Mesodermal cell (in vitro differentiated cells): ENCODE measurements around the gene ZMIZ1.
A peak's percentile ranks its signal among the peaks of the same experiment; 100 is the strongest.

Experiments
- H3K27ac ChIP-seq: 2 replicates; pipeline ENCODE4 v1.7.0; 2013; ENCODE audit warnings: mild to moderate bottlenecking, low read depth, low read length, moderate library complexity; ENCODE audit not compliant: severe bottlenecking
- H3K36me3 ChIP-seq: 2 replicates; pipeline ENCODE4 v1.7.1; 2013; ENCODE audit warnings: mild to moderate bottlenecking, low read length, moderate library complexity; ENCODE audit not compliant: control insufficient read depth, insufficient read depth
- H3K4me1 ChIP-seq: one replicate; pipeline ENCODE4 v1.7.1; 2013; ENCODE audit warnings: mild to moderate bottlenecking, low read length; ENCODE audit not compliant: insufficient read depth, control insufficient read depth, poor library complexity, severe bottlenecking
- H3K4me3 ChIP-seq: 2 replicates; pipeline ENCODE4 v1.7.0; 2013; ENCODE audit warnings: low read length, control low read depth, mild to moderate bottlenecking; ENCODE audit not compliant: insufficient read depth, poor library complexity, severe bottlenecking; ENCODE audit errors: extremely low read depth
- H3K9me3 ChIP-seq: 2 replicates; pipeline ENCODE4 v1.7.1; 2013; ENCODE audit warnings: mild to moderate bottlenecking, low read length, moderate library complexity; ENCODE audit not compliant: control insufficient read depth
- WGBS, 2 experiments: methylation state at CpG; one replicate each; pipeline ENCODE4 v1.1.5; 2013; ENCODE audit warnings: missing lambda C conversion rate in 2 of 2; ENCODE audit not compliant: insufficient coverage in 2 of 2; 5-methylcytosine and 5-hydroxymethylcytosine counted together

ZMIZ1 gene

DNA sequence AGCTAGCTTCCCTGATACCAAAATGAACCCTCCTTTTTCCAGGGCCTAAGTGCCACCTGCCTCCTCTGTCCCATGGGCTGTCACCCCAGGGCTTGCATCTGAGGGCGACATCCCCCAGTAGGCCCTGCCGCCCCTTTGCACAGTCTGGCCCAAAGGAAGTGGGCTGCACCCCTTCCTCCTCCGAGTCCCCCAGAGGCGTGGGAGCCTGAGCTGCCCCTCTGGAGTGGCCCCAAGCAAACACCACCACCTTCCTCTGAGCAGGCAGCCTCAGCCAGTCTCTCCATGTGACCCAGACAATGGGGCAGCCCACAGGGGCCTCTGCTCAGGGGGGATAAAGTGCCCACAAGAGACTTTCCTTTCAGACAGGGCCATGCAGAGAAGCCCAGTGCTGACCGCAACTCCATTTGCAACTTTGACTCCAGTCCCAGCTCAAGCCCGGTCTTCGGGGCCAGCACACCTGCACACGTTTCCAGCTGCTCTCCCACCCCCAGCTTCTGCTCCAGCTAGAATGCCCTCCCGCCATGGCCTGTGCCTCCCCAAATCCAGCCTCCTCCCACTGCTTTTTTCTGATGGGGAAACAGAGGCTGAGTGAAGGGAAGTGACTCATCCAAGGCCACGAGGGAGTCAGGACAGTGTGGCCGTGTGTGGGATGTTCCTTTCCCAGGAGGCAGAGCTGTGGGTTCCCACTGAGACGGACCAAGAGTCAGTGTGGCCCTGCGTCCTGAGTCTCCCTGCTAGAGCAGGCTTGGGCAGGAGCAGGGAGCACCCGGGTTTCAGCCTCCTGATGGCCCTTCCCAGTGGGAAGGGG, 111.9 kb downstream of the ZMIZ1 start:
- peaks cover 32% of the 10 kb centered on the region for H3K36me3 ChIP-seq
- WGBS, 2 experiments: 88 to 92% methylated on average over 5 to 8 of the region's 14 CpGs
- H3K4me3 ChIP-seq: no peak overlapping the region
- H3K4me1 ChIP-seq: peaks cover 89% of the 10 kb centered on the region
- no peaks in the 10 kb centered on the region for H3K9me3 ChIP-seq
- H3K27ac ChIP-seq: peak overlapping the region; percentile 36

DNA sequence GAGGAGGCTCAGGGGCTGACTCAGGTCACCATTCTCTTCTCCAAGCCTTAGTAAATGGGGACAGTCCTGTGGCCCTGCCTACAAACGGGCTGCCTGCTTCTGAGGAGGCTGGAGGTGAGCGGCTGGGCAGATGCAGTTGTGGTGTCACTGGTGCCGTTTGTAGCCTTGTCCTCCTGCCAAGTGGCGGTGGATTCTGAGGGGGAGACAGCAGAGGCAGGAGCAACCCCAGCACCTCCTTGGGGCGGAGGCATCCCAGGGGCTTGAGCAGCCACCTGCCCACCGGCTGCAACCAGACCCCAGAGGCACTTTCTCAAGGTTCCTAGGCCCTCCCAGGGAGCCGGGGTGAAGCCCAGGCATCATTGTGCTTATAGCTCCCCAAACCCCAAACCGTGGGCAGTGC, 112.5 kb downstream of the ZMIZ1 start:
- peaks cover 89% of the 10 kb centered on the region for H3K4me1 ChIP-seq
- no peaks in the 10 kb centered on the region for H3K9me3 ChIP-seq
- 92 to 93% methylated on average over 8 of the region's 8 CpGs for WGBS, 2 experiments
- peak overlapping the region; percentile 36 for H3K27ac ChIP-seq
- peaks cover 36% of the 10 kb centered on the region for H3K36me3 ChIP-seq
- no peak overlapping the region for H3K4me3 ChIP-seq

DNA sequence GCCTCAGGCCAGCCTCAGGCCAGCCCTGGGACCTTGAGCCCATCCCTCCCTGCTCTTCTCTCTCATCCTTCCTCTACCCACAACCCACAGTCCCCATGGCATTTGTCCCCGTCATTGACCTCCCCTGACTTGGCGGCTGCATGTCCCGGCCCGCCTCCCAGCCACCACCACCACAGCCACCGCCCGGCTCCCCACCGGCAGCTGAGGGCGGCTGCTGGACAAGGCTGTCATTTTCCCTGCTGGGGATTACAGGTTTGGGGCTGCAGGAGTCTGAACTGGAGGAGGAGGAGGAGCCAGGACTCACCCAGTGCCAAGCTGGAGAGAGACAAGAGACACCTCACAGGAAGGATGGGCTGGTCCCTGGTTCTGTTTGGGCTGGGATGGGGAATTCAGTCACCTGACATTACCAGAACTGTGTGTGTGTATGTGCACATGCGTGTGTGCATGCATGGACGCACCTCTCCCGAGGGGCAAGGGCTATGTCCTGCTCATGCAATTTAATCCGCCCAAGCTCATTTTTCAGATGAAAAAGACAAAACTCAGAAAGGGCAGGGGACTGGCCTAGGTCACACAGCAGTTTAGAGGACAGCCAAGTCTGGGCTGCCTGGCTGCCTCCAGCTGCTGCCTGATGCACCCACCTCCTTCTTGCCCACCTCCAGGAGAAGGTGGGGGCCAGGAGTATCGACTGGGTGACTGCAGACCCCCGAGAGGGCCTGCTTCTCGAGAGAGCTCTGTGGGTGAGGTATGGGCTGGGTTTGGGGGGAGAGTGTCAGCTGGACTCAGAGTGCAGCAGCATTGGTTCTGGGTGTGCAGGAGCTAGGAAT, 113.1 kb downstream of the ZMIZ1 start:
- Histone ChIP-seq H3K9me3 (no peaks in the 10 kb centered on the region), H3K4me3 (no peak overlapping the region), H3K27ac (peak overlapping the region; percentile 97), H3K4me1 (peaks cover 89% of the 10 kb centered on the region), H3K36me3 (peaks cover 43% of the 10 kb centered on the region)
- WGBS, 2 experiments: 93 to 94% methylated on average over 9 to 10 of the region's 15 CpGs

GRCh38 chr10:79182781-79183467, 114.2 kb downstream of the ZMIZ1 start:
- peaks cover 88% of the 10 kb centered on the region for H3K4me1 ChIP-seq
- H3K4me3 ChIP-seq: no peak overlapping the region
- peaks cover 49% of the 10 kb centered on the region for H3K36me3 ChIP-seq
- 90 to 100% methylated on average over 2 to 8 of the region's 14 CpGs for WGBS, 2 experiments
- H3K9me3 ChIP-seq: no peaks in the 10 kb centered on the region
- peak overlapping the region; percentile 97 for H3K27ac ChIP-seq

GRCh38 chr10:79183468-79183865, 114.7 kb downstream of the ZMIZ1 start:
- H3K4me3 ChIP-seq: no peak overlapping the region
- peaks cover 88% of the 10 kb centered on the region for H3K4me1 ChIP-seq
- H3K36me3 ChIP-seq: peaks cover 53% of the 10 kb centered on the region
- H3K27ac ChIP-seq: peak overlapping the region; percentile 97
- no peaks in the 10 kb centered on the region for H3K9me3 ChIP-seq
- 95 to 98% methylated on average over 4 to 5 of the region's 5 CpGs for whole genome bisulfite sequencing, 2 experiments

DNA sequence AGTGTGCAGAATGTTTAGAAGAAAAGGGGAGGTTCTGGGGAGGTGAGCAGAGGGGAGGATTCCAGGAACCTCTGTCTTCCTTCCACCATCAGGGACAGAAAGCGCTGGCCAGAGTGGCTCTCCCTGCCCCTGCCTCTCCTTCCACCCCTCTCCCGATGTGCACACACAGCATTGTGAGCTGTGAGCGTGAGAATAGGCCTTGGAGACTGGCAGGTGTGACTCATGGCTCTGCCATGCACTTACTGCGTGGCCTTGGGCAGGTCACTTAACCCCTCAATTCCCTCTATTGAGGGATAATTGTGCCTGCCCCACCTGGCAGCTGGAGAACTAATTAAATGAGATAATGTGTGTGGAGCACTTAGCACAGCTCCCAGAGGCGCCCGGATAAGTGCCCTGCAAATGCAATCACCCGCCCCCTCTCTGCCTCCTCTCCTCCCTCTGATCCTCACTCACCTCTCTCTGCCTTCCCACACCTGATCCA, 115.4 kb downstream of the ZMIZ1 start:
- H3K27ac ChIP-seq: peak overlapping the region; percentile 97
- peaks cover 83% of the 10 kb centered on the region for H3K4me1 ChIP-seq

GRCh38 chr10:79184657-79185056, 115.9 kb downstream of the ZMIZ1 start:
- Histone ChIP-seq H3K4me1 (peaks cover 78% of the 10 kb centered on the region), H3K36me3 (peaks cover 59% of the 10 kb centered on the region), H3K4me3 (no peak overlapping the region), H3K27ac (peak overlapping the region; percentile 97), H3K9me3 (no peaks in the 10 kb centered on the region)
- 69 to 82% methylated on average over 3 to 5 of the region's 6 CpGs for WGBS, 2 experiments

More for the DNA sequence above, 115.4 kb downstream of the ZMIZ1 start:
- WGBS, 2 experiments: 64% methylated on average over 5 to 6 of the region's 7 CpGs
- Histone ChIP-seq H3K9me3 (no peaks in the 10 kb centered on the region), H3K36me3 (peaks cover 60% of the 10 kb centered on the region), H3K4me3 (no peak overlapping the region)

- H3K27ac ChIP-seq: peak overlapping the region; percentile 97
- H3K36me3 ChIP-seq: peaks cover 59% of the 10 kb centered on the region
- H3K9me3 ChIP-seq: no peaks in the 10 kb centered on the region
- H3K4me1 ChIP-seq: peaks cover 75% of the 10 kb centered on the region
- WGBS, 2 experiments: 36 to 54% methylated on average over 10 to 11 of the region's 12 CpGs
- H3K4me3 ChIP-seq: no peak overlapping the region
Observed at GRCh38 chr10:79185067-79185774, 116.5 kb downstream of the ZMIZ1 start.

GRCh38 chr10:79185796-79186374, 117.1 kb downstream of the ZMIZ1 start:
- H3K9me3 ChIP-seq: no peaks in the 10 kb centered on the region
- no peak overlapping the region for H3K4me3 ChIP-seq
- 90 to 98% methylated on average over 5 of the region's 7 CpGs for WGBS, 2 experiments
- H3K27ac ChIP-seq: peak overlapping the region; percentile 97
- peaks cover 71% of the 10 kb centered on the region for H3K4me1 ChIP-seq
- H3K36me3 ChIP-seq: peaks cover 60% of the 10 kb centered on the region
